H1 (cell line): Measurements from ENCODE around the gene CCDC159. TPM values are rescaled to one million over a fixed set of nuclear protein-coding genes. Genes with fewer than 3 reads are reported as not detected.

Source experiments
- CTCF ChIA-PET: fragments of 300-600 bp; sonication (Branson Sonifier 250); formaldehyde crosslinking; loops from one replicate; lab custom pipeline; 2021; ENCODE audit not compliant: partially characterized antibody; lab: Charles Lee
- POLR2A ChIA-PET: fragments of 300-600 bp; sonication (Branson Sonifier 250); formaldehyde crosslinking; loops from one replicate; lab custom pipeline; 2021; ENCODE audit warnings: inconsistent platforms; ENCODE audit not compliant: partially characterized antibody; lab: Charles Lee
- DNase-seq, 2 experiments: peaks; one replicate each; pipeline versions ENCODE4 v3.0.0 to v3.0.0-alpha.2; 2010 to 2022; ENCODE audit warnings: low spot score in 2 of 2, low read depth in 1 of 2, mixed read lengths in 1 of 2
- FAIRE-seq: peaks from 2 replicates; lab custom pipeline; 2011; peaks lifted over from hg19 to GRCh38; lab: Jason Lieb, UNC
- H2AFZ ChIP-seq: 2 replicates; pipeline ENCODE4 v1.8.1; 2012; ENCODE audit warnings: low read length, inconsistent platforms
- H2AK5ac ChIP-seq: 2 replicates; pipeline ENCODE4 v1.6.1; 2013; ENCODE audit warnings: low read depth, low read length
- H2BK120ac ChIP-seq: replicated peaks from 2 replicates; pipeline ENCODE3; 2013; ENCODE audit warnings: low read depth, low read length, inconsistent platforms
- H2BK12ac ChIP-seq: 2 replicates; pipeline ENCODE4 v1.6.1; 2013; ENCODE audit warnings: low read depth, low read length
- H2BK15ac ChIP-seq: 2 replicates; pipeline ENCODE4 v1.6.1; 2013; ENCODE audit warnings: low read length
- H2BK20ac ChIP-seq: 2 replicates; pipeline ENCODE4 v1.6.1; 2013; ENCODE audit warnings: low read length
- H2BK5ac ChIP-seq: 2 replicates; pipeline ENCODE4 v1.6.1; 2013; ENCODE audit warnings: low read depth, low read length
- H3K14ac ChIP-seq: 2 replicates; pipeline ENCODE4 v1.6.1; 2013; ENCODE audit warnings: inconsistent platforms; ENCODE audit not compliant: insufficient read length
- H3K18ac ChIP-seq: 2 replicates; pipeline ENCODE4 v1.6.1; 2013; ENCODE audit warnings: low read length; ENCODE audit errors: extremely low read depth
- H3K23ac ChIP-seq: 2 replicates; pipeline ENCODE4 v1.6.1; 2013; ENCODE audit warnings: inconsistent platforms; ENCODE audit not compliant: insufficient read length
- H3K23me2 ChIP-seq: 2 replicates; pipeline ENCODE4 v1.6.1; 2013; ENCODE audit warnings: low read depth, low read length
- H3K27ac ChIP-seq: 2 replicates; pipeline ENCODE4 v1.6.1; 2011; ENCODE audit warnings: low read depth, low read length, inconsistent platforms
- H3K27me3 ChIP-seq, 4 experiments: replicated peaks in 1 of 4; 1 replicate in 1 of 4; 2 replicates in 3 of 4; pipeline versions ENCODE4 v1.6.1 to v1.8.1; 2011 to 2013; ENCODE audit warnings: low read length in 3 of 4, mild to moderate bottlenecking in 3 of 4, inconsistent platforms in 2 of 4, mixed read lengths in 2 of 4, moderate library complexity in 1 of 4; ENCODE audit not compliant: control insufficient read depth in 3 of 4, insufficient read depth in 3 of 4; ENCODE audit errors: extremely low read depth in 1 of 4
- H3K36me3 ChIP-seq, 4 experiments: 2 replicates each; pipeline versions ENCODE4 v1.6.1 to v1.8.1; 2011 to 2013; ENCODE audit warnings: mild to moderate bottlenecking in 4 of 4, low read length in 3 of 4, moderate library complexity in 2 of 4, control low read depth in 1 of 4, inconsistent platforms in 1 of 4; ENCODE audit not compliant: insufficient read depth in 4 of 4, control insufficient read depth in 2 of 4
- H3K4ac ChIP-seq: replicated peaks from 2 replicates; pipeline ENCODE3; 2013; ENCODE audit warnings: low read length, low read depth, mixed read lengths, inconsistent platforms; ENCODE audit not compliant: insufficient read length
- H3K4me1 ChIP-seq, 4 experiments: replicated peaks in 1 of 4; 1 replicate in 1 of 4; 2 replicates in 3 of 4; pipeline versions ENCODE4 v1.6.1 to v1.8.1; 2011 to 2013; ENCODE audit warnings: low read length in 3 of 4, inconsistent platforms in 2 of 4, mixed read lengths in 1 of 4; ENCODE audit not compliant: insufficient read depth in 4 of 4, control insufficient read depth in 3 of 4
- H3K4me2 ChIP-seq, 2 experiments: 2 replicates each; pipeline versions ENCODE4 v1.6.1 to v1.8.1; 2011 to 2013; ENCODE audit warnings: low read depth in 2 of 2, low read length in 2 of 2, control low read depth in 1 of 2, inconsistent platforms in 1 of 2, mild to moderate bottlenecking in 1 of 2; ENCODE audit not compliant: insufficient read depth in 1 of 2
- H3K4me3 ChIP-seq, 4 experiments: fragments of 200-600, 300-600 bp in 1 of 4; sonication (generic), shearing (Covaris generic), sonication (Bioruptor Twin) in 1 of 4; 2 replicates each; pipeline versions ENCODE4 v1.5.1 to v1.8.1; 2011 to 2016; ENCODE audit warnings: low read length in 4 of 4, low read depth in 3 of 4, control low read depth in 2 of 4, inconsistent platforms in 2 of 4, mild to moderate bottlenecking in 2 of 4, mixed read lengths in 1 of 4, moderate library complexity in 1 of 4; ENCODE audit not compliant: insufficient read depth in 2 of 4; ENCODE audit errors: extremely low read depth in 1 of 4
- H3K56ac ChIP-seq: replicated peaks from 2 replicates; pipeline ENCODE3; 2013; ENCODE audit warnings: low read depth, mild to moderate bottlenecking, mixed read lengths, low read length, inconsistent platforms; ENCODE audit not compliant: insufficient read length
- H3K79me1 ChIP-seq: 2 replicates; pipeline ENCODE4 v1.6.1; 2013; ENCODE audit warnings: low read depth, low read length, control low read depth
- H3K79me2 ChIP-seq, 2 experiments: 2 replicates each; pipeline versions ENCODE4 v1.6.1 to v1.8.1; 2012 to 2013; ENCODE audit warnings: low read length in 2 of 2, mild to moderate bottlenecking in 2 of 2, inconsistent platforms in 1 of 2; ENCODE audit not compliant: insufficient read depth in 2 of 2, control insufficient read depth in 1 of 2
- H3K9ac ChIP-seq, 4 experiments: replicated peaks in 1 of 4; 1 replicate in 1 of 4; 2 replicates in 3 of 4; pipeline versions ENCODE4 v1.6.1 to v1.8.1; 2011 to 2013; ENCODE audit warnings: low read depth in 3 of 4, low read length in 3 of 4, control low read depth in 2 of 4, mild to moderate bottlenecking in 2 of 4, moderate library complexity in 2 of 4, inconsistent platforms in 1 of 4; ENCODE audit errors: extremely low read depth in 1 of 4
- H3K9me3 ChIP-seq, 2 experiments: 2 replicates each; pipeline versions ENCODE4 v1.6.1 to v1.8.1; 2012 to 2013; ENCODE audit warnings: mild to moderate bottlenecking in 2 of 2, moderate library complexity in 2 of 2, control low read depth in 1 of 2, inconsistent platforms in 1 of 2, low read depth in 1 of 2, low read length in 1 of 2, mixed read lengths in 1 of 2; ENCODE audit not compliant: insufficient read depth in 2 of 2
- H4K20me1 ChIP-seq, 2 experiments: replicated peaks in 1 of 2; 2 replicates each; pipeline versions ENCODE3 to v1.8.1; 2011 to 2013; ENCODE audit warnings: inconsistent platforms in 2 of 2, low read length in 2 of 2, mild to moderate bottlenecking in 1 of 2; ENCODE audit not compliant: insufficient read depth in 2 of 2, control insufficient read depth in 1 of 2
- H4K5ac ChIP-seq: 2 replicates; pipeline ENCODE4 v1.6.1; 2013; ENCODE audit warnings: low read length, low read depth, mixed read lengths, inconsistent platforms; ENCODE audit not compliant: insufficient read length
- H4K8ac ChIP-seq: 2 replicates; pipeline ENCODE4 v1.8.0; 2013; ENCODE audit warnings: mild to moderate bottlenecking, moderate library complexity, low read length, inconsistent platforms; ENCODE audit not compliant: insufficient read depth; ENCODE audit errors: extremely low read depth
- H4K91ac ChIP-seq: replicated peaks from 2 replicates; pipeline ENCODE3; 2013; ENCODE audit warnings: low read length, mixed read lengths, inconsistent platforms; ENCODE audit not compliant: insufficient read length
- CBX8 ChIP-seq: fragments of 300-800, 300-1000 bp; sonication (generic); IDR thresholded peaks from 2 replicates; pipeline ENCODE4 v1.7.1; 2016; ENCODE audit warnings: low read depth, low read length, borderline replicate concordance
- RAD21 ChIP-seq, 2 experiments: IDR thresholded peaks in 1 of 2; conservative IDR thresholded peaks in 1 of 2; 2 replicates each; pipeline ENCODE4 v1.6.1; 2011; ENCODE audit warnings: low read depth in 2 of 2, low read length in 2 of 2, improper control_type of control experiment in 1 of 2, inconsistent platforms in 1 of 2, mild to moderate bottlenecking in 1 of 2, moderate library complexity in 1 of 2
- RBBP5 ChIP-seq: IDR thresholded peaks from 2 replicates; pipeline ENCODE4 v1.7.1; 2012; ENCODE audit warnings: low read depth, mild to moderate bottlenecking, inconsistent platforms, low read length, moderate library complexity, borderline replicate concordance
- SIN3A ChIP-seq, 2 experiments: IDR thresholded peaks in 1 of 2; conservative IDR thresholded peaks in 1 of 2; 2 replicates each; pipeline ENCODE4 v1.6.1; 2011 to 2012; ENCODE audit warnings: low read length in 2 of 2, improper control_type of control experiment in 1 of 2, low read depth in 1 of 2, mild to moderate bottlenecking in 1 of 2
- SIRT6 ChIP-seq: IDR thresholded peaks from one replicate; pipeline ENCODE4 v1.7.1; 2012; ENCODE audit warnings: low read length, inconsistent platforms
- TCF12 ChIP-seq: IDR thresholded peaks from 2 replicates; pipeline ENCODE4 v1.6.1; 2011; ENCODE audit warnings: low read depth, mild to moderate bottlenecking, low read length
- WGBS, 2 experiments: shearing (Covaris generic) in 1 of 2; methylation state at CpG; one replicate each; pipeline versions ENCODE4 v1.1.6 to v1.1.7; 2013 to 2015; ENCODE audit warnings: low lambda C conversion rate in 2 of 2, mixed read lengths in 2 of 2, inconsistent platforms in 1 of 2, low coverage in 1 of 2, missing lambda C conversion rate in 1 of 2; ENCODE audit not compliant: insufficient replicate concordance in 2 of 2, insufficient coverage in 1 of 2, insufficient read length in 1 of 2; ENCODE audit errors: extremely low coverage in 1 of 2, missing lambda C conversion rate in 1 of 2; 5-methylcytosine and 5-hydroxymethylcytosine counted together
- polyA plus RNA-seq, 7 experiments: library from polyadenylated mRNA; depleted of rRNA in 3 of 7; stranded (reverse) in 5 of 7; unstranded in 2 of 7; fragments of >200 nt in 5 of 7; fragments of 200-250 nt in 2 of 7; gene quantifications; 1 replicate in 5 of 7; 2 replicates in 1 of 7; 4 replicates in 1 of 7; pipeline versions ENCODE4 v1.2.1 to v1.2.3, GENCODE V29; 2011 to 2013; ENCODE audit warnings: missing spikeins in 2 of 7, mixed read lengths in 2 of 7
- total RNA-seq: library from RNA; stranded (reverse); fragmentation: NEBNext Ultra II Directional; extraction: Animal tissue kit (Norgen Biotek cat#: 25700); gene quantifications from 2 replicates; pipeline ENCODE4 v1.2.1, GENCODE V29; 2021

Gene CCDC159
- total and polyA plus RNA-seq, 2 of the 8 experiments (the other 6 are each of a cell fraction or from before 2014, with no cell fraction given): 4.0 to 5.4 TPM

DNA sequence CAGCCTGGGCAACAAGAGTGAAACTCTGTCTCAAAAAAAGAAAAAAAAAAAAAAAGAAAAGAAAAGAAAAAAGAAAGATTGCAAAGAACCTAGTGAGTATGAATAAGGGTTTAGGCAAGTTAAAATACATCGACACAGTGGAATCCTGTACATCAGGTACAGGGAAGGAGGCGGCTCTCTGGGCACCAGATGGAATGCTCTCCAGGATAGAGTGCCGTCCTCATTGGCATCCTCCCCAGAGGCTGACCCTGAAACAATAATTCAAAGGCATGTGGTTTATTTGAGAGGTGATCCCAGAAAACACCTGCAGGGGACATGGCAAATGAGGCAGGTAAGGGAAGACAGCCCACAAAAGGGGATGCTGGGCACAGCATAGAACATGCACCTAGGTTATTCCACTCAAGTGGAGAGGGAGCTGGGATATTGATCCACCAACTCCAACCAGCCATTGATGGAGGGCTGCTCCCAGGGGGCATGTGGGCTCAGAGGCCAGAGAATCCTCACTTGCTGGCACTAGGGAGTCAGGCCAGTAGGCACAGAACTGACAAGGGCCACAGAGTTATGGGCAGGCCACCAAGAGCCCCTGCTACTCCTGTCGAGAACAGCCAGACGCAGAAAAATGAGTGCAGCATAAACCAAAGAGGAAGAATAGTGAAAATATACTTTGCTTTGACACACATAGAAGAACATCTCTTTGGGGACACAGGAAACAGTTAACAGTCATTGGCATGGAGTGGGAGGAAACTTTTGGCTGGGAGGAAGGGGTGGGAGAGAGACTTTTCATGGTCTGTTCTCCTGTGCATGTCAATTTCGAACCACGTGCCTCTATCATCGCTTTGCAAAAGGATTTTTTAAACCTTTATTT is 46.1 kb upstream of the CCDC159 start:
- no peaks in the 10 kb centered on the region for H4K20me1 ChIP-seq
- H3K18ac ChIP-seq: no peak overlapping the region
- H2AK5ac ChIP-seq: no peak overlapping the region
- no peak overlapping the region for H3K4me2 ChIP-seq
- H3K27me3 ChIP-seq: no peaks in the 10 kb centered on the region; a peak in 2 of 7 replicates
- TF ChIP-seq CBX8 (no peak), SIRT6 (no peak), SIN3A (conservative IDR thresholded peaks at IDR 0.05 in 1 of 2, IDR thresholded peaks at IDR 0.05 in 1 of 2; ENCODE audit: low read depth in 1 of 2, low read length in 2 of 2) (no peak), TCF12 (no peak), RBBP5 (no peak), RAD21 (IDR thresholded peaks at IDR 0.05 in 1 of 2, conservative IDR thresholded peaks at IDR 0.05 in 1 of 2; ENCODE audit: low read depth in 2 of 2, low read length in 2 of 2) (no peak)
- peaks cover 0 to 3% (median under 1%) of the 10 kb centered on the region in 4 experiments; a peak in 2 of 7 replicates for H3K4me1 ChIP-seq
- H2BK5ac ChIP-seq: no peak overlapping the region
- 89% methylated on average over 8 of the region's 8 CpGs; no CpG with 5 or more reads in 1 of the 2 experiments for WGBS, 2 experiments
- H3K9me3 ChIP-seq: no peaks in the 10 kb centered on the region
- no peak overlapping the region for H3K14ac ChIP-seq
- H3K79me1 ChIP-seq: no peaks in the 10 kb centered on the region
- H3K23me2 ChIP-seq: no peaks in the 10 kb centered on the region
- no peak overlapping the region for H4K8ac ChIP-seq
- H3K23ac ChIP-seq: no peak overlapping the region
- no peak for DNase-seq
- H3K79me2 ChIP-seq: no peaks in the 10 kb centered on the region
- no peak overlapping the region for H3K4ac ChIP-seq
- no peak overlapping the region for H4K5ac ChIP-seq
- H2AFZ ChIP-seq: no peak overlapping the region
- H2BK20ac ChIP-seq: no peak overlapping the region
- no peak overlapping the region for H3K56ac ChIP-seq
- H3K36me3 ChIP-seq: no peaks in the 10 kb centered on the region
- H2BK120ac ChIP-seq: no peak overlapping the region
- POLR2A ChIA-PET: interaction anchor here (0.5 kb wide), 1 partner anchor 219 kb away, joined by 3 read pairs; no protein-coding TSS in a partner anchor
- H3K9ac ChIP-seq: no peak overlapping the region
- H2BK15ac ChIP-seq: no peak overlapping the region
- CTCF ChIA-PET: interaction anchor here (0.9 kb wide), 1 partner anchor 83 kb away, joined by 3 read pairs; no protein-coding TSS in a partner anchor
- no peak overlapping the region for H3K4me3 ChIP-seq
- no peak for FAIRE-seq
- no peak overlapping the region for H3K27ac ChIP-seq
- no peak overlapping the region for H4K91ac ChIP-seq
- H2BK12ac ChIP-seq: no peak overlapping the region
